Cortex of kidney (tissue), 1 donor: Measurements from ENCODE around the gene LNX1.

Experiments used
- DNase-seq: peaks from one replicate; lab custom pipeline; 2025; lab: John Stamatoyannopoulos, UW

Gene LNX1

GRCh38 chr4:53598901-53599300 lies 7.6 kb upstream of the LNX1 start:
- DNase-seq, result no peak

GRCh38 chr4:53598483-53598882 lies 7.2 kb upstream of the LNX1 start:
- DNase-seq, result no peak

- DNase-seq, result no peak
Measured at GRCh38 chr4:53596901-53597300, 5.6 kb upstream of the LNX1 start.

- DNase-seq, result no peak
Measured at GRCh38 chr4:53595834-53596233, 4.5 kb upstream of the LNX1 start.

- no peak for DNase-seq
Measured at GRCh38 chr4:53595204-53595603, 3.9 kb upstream of the LNX1 start.

- DNase-seq, result no peak
Measured at GRCh38 chr4:53593765-53594164, 2.5 kb upstream of the LNX1 start.

- DNase-seq, result peak; percentile 5
Measured at GRCh38 chr4:53592686-53593501, 1.6 kb upstream of the LNX1 start.

GRCh38 chr4:53592122-53592521 lies 836 bp upstream of the LNX1 start:
- DNase-seq, result no peak

- DNase-seq, result no peak
Measured at GRCh38 chr4:53590187-53590586, 1.1 kb downstream of the LNX1 start.

- DNase-seq, result no peak
Measured at GRCh38 chr4:53589511-53589910, 1.8 kb downstream of the LNX1 start.

GRCh38 chr4:53587135-53587534 lies 4.2 kb downstream of the LNX1 start:
- no peak for DNase-seq

GRCh38 chr4:53586121-53586816 lies 5.0 kb downstream of the LNX1 start:
- DNase-seq, result no peak

GRCh38 chr4:53584658-53585057 lies 6.6 kb downstream of the LNX1 start:
- no peak for DNase-seq

GRCh38 chr4:53583513-53583912 lies 7.8 kb downstream of the LNX1 start:
- DNase-seq, result no peak

GRCh38 chr4:53582194-53582593 lies 9.1 kb downstream of the LNX1 start:
- no peak for DNase-seq

GRCh38 chr4:53580274-53580673 lies 11.0 kb downstream of the LNX1 start:
- DNase-seq, result no peak

- no peak for DNase-seq
Measured at GRCh38 chr4:53579826-53580225, 11.5 kb downstream of the LNX1 start.

GRCh38 chr4:53576676-53577372 lies 14.5 kb downstream of the LNX1 start:
- no peak for DNase-seq

- no peak for DNase-seq
Measured at GRCh38 chr4:53576071-53576617, 15.1 kb downstream of the LNX1 start.

- DNase-seq, result no peak
Measured at GRCh38 chr4:53575552-53575951, 15.7 kb downstream of the LNX1 start.

GRCh38 chr4:53574528-53574927 lies 16.8 kb downstream of the LNX1 start:
- DNase-seq, result no peak

- no peak for DNase-seq
Measured at GRCh38 chr4:53573696-53574095, 17.6 kb downstream of the LNX1 start.

- no peak for DNase-seq
Measured at GRCh38 chr4:53572600-53572994, 18.7 kb downstream of the LNX1 start.
